Endothelial cell of umbilical vein (primary cell): ENCODE measurements around the gene NEUROD4. TPM values are rescaled to one million over a fixed set of nuclear protein-coding genes. Genes with fewer than 3 reads are reported as not detected.

ENCODE experiments used
- BruUV-seq: library from RNA; stranded (reverse); fragments of 400-500 nt; replicated peaks from 2 replicates; lab custom pipeline; 2021; lab: Mats Ljungman, UMichigan
- CTCF ChIA-PET: fragments of 300-600, 350-600 bp; sonication (Branson Sonifier 250); formaldehyde crosslinking; loops from one replicate; lab custom pipeline; 2021; ENCODE audit warnings: antibody characterized with exemption, inconsistent platforms; lab: Charles Lee
- POLR2A ChIA-PET: fragments of 300-600, 350-600 bp; sonication (Branson Sonifier 250); formaldehyde crosslinking; loops from one replicate; lab custom pipeline; 2021; ENCODE audit warnings: antibody characterized with exemption, inconsistent platforms; lab: Charles Lee
- DNase-seq: peaks from one replicate; pipeline ENCODE4 v3.0.0-alpha.2; 2011; ENCODE audit warnings: low read depth, low spot score
- FAIRE-seq: peaks from 2 replicates; lab custom pipeline; 2011; peaks lifted over from hg19 to GRCh38; lab: Jason Lieb, UNC
- H2AFZ ChIP-seq: 2 replicates; pipeline ENCODE4 v1.6.0; 2012; ENCODE audit warnings: low read depth, low read length, control low read depth, inconsistent platforms
- H3K27ac ChIP-seq: 2 replicates; pipeline ENCODE4 v1.5.1; 2011; ENCODE audit warnings: low read depth, mild to moderate bottlenecking, control low read depth, low read length, moderate library complexity; ENCODE audit not compliant: insufficient read depth
- H3K27me3 ChIP-seq, 2 experiments: 2 replicates each; pipeline versions ENCODE4 v1.6.0 to v1.6.1; 2011; ENCODE audit warnings: low read length in 2 of 2, mixed read lengths in 1 of 2; ENCODE audit not compliant: control insufficient read depth in 2 of 2, insufficient read depth in 2 of 2
- H3K36me3 ChIP-seq, 2 experiments: 2 replicates in 1 of 2; 3 replicates in 1 of 2; pipeline ENCODE4 v1.5.1; 2011; ENCODE audit warnings: low read length in 2 of 2, mild to moderate bottlenecking in 1 of 2, moderate library complexity in 1 of 2; ENCODE audit not compliant: control insufficient read depth in 2 of 2, insufficient read depth in 2 of 2; ENCODE audit errors: extremely low read depth in 1 of 2
- H3K4me1 ChIP-seq: 3 replicates; pipeline ENCODE4 v1.5.1; 2011; ENCODE audit warnings: mild to moderate bottlenecking, low read length; ENCODE audit not compliant: control insufficient read depth, insufficient read depth; ENCODE audit errors: extremely low read depth
- H3K4me2 ChIP-seq: 2 replicates; pipeline ENCODE4 v1.6.1; 2011; ENCODE audit warnings: low read length, control low read depth, mixed read lengths; ENCODE audit not compliant: insufficient read depth
- H3K4me3 ChIP-seq, 3 experiments: fragments of 200-600 bp in 1 of 3; sonication (generic), shearing (Covaris generic) in 1 of 3; replicated peaks in 1 of 3; 2 replicates each; pipeline ENCODE4 v1.5.1; 2011 to 2016; ENCODE audit warnings: control low read depth in 3 of 3, low read length in 3 of 3, mild to moderate bottlenecking in 2 of 3, inconsistent platforms in 1 of 3, low read depth in 1 of 3, moderate library complexity in 1 of 3; ENCODE audit not compliant: insufficient read depth in 1 of 3
- H3K79me2 ChIP-seq: 2 replicates; pipeline ENCODE4 v1.6.0; 2012; ENCODE audit warnings: low read length, inconsistent platforms; ENCODE audit not compliant: control insufficient read depth, insufficient read depth
- H3K9ac ChIP-seq: replicated peaks from 2 replicates; pipeline ENCODE3; 2011; ENCODE audit warnings: low read length, control low read depth; ENCODE audit not compliant: insufficient read depth; ENCODE audit errors: extremely low read depth
- H3K9me1 ChIP-seq: replicated peaks from 3 replicates; pipeline ENCODE4 v1.6.0; 2011; ENCODE audit warnings: mild to moderate bottlenecking, low read length; ENCODE audit not compliant: control insufficient read depth, insufficient read depth; ENCODE audit errors: extremely low read depth
- H3K9me3 ChIP-seq: replicated peaks from 2 replicates; pipeline ENCODE4 v1.5.1; 2012; ENCODE audit warnings: low read length, inconsistent platforms; ENCODE audit not compliant: control insufficient read depth, insufficient read depth
- H4K20me1 ChIP-seq: replicated peaks from 2 replicates; pipeline ENCODE3; 2011; ENCODE audit warnings: mild to moderate bottlenecking, low read length; ENCODE audit not compliant: control insufficient read depth, insufficient read depth; ENCODE audit errors: extremely low read depth
- EZH2 ChIP-seq: IDR thresholded peaks from 2 replicates; pipeline ENCODE4 v1.6.1; 2012; ENCODE audit warnings: borderline replicate concordance, low read depth, mild to moderate bottlenecking, moderate library complexity, low read length, inconsistent platforms; ENCODE audit not compliant: severe bottlenecking
- FOS ChIP-seq: IDR thresholded peaks from 2 replicates; pipeline ENCODE4 v1.6.1; 2011; ENCODE audit warnings: mild to moderate bottlenecking, low read length, moderate library complexity, borderline replicate concordance; ENCODE audit not compliant: insufficient read depth
- GATA2 ChIP-seq: IDR thresholded peaks from 2 replicates; pipeline ENCODE4 v1.7.0; 2011; ENCODE audit warnings: low read depth, mild to moderate bottlenecking, moderate library complexity, mixed read lengths, low read length; ENCODE audit not compliant: insufficient read length, insufficient read depth
- JUN ChIP-seq: IDR thresholded peaks from 2 replicates; pipeline ENCODE4 v1.6.1; 2011; ENCODE audit warnings: borderline replicate concordance, low read depth; ENCODE audit not compliant: insufficient read length, insufficient read depth
- MYC ChIP-seq: IDR thresholded peaks from one replicate; pipeline ENCODE4 v1.6.1; 2011; ENCODE audit warnings: mild to moderate bottlenecking, low read depth, low read length
- POLR2A ChIP-seq: IDR thresholded peaks from 2 replicates; pipeline ENCODE4 v1.6.1; 2012; ENCODE audit warnings: low read depth, mild to moderate bottlenecking, control low read depth, low read length
- POLR2AphosphoS5 ChIP-seq: IDR thresholded peaks from 2 replicates; pipeline ENCODE4 v1.6.1; 2012; ENCODE audit warnings: low read depth, mild to moderate bottlenecking, control low read depth, low read length, moderate library complexity; ENCODE audit not compliant: insufficient read depth
- dilution Hi-C: fragments of 300-500 bp; cut with MboI; formaldehyde crosslinking; loops from one replicate; pipeline ENCODE4 v1.15.0; 2019; ENCODE audit warnings: low sequenced_read_pairs; ENCODE audit not compliant: extremely low pct_ligation_motif_present
- intact Hi-C: fragments of 100-400 bp; cut with micrococcal nuclease; formaldehyde crosslinking; loops from one replicate; pipeline ENCODE4 v1.10.0; 2022
- polyA plus RNA-seq, 4 experiments: library from polyadenylated mRNA; depleted of rRNA in 3 of 4; stranded (reverse) in 3 of 4; unstranded in 1 of 4; fragments of >200 nt; gene quantifications; 2 replicates each; pipeline versions ENCODE4 v1.2.1 to v1.2.3, GENCODE V29; 2011 to 2012; ENCODE audit warnings: missing spikeins in 1 of 4
- total RNA-seq: library from RNA; stranded (reverse); gene quantifications from 2 replicates; pipeline ENCODE4 v1.2.3, GENCODE V29; 2021
- TF ChIP-seq, protein P1 (sequence below): IDR thresholded peaks from 2 replicates; pipeline ENCODE4 v1.6.1; 2011; ENCODE audit not compliant: insufficient read depth, insufficient read length
- TF ChIP-seq, protein P2 (sequence below), 2 donors: IDR thresholded peaks; 1 replicate in 1 of 2; 2 replicates in 1 of 2; pipeline ENCODE4 v1.5.1; 2011; ENCODE audit warnings: low read length in 2 of 2, mild to moderate bottlenecking in 2 of 2, moderate library complexity in 2 of 2, control low read depth in 1 of 2, inconsistent platforms in 1 of 2, low read depth in 1 of 2; ENCODE audit not compliant: insufficient read depth in 1 of 2; ENCODE audit errors: extremely low read depth in 1 of 2

NEUROD4 gene
- total and polyA plus RNA-seq, 2 donors (not counting 3 experiments of a cell fraction or from before 2014, with no cell fraction given) = not detected

DNA sequence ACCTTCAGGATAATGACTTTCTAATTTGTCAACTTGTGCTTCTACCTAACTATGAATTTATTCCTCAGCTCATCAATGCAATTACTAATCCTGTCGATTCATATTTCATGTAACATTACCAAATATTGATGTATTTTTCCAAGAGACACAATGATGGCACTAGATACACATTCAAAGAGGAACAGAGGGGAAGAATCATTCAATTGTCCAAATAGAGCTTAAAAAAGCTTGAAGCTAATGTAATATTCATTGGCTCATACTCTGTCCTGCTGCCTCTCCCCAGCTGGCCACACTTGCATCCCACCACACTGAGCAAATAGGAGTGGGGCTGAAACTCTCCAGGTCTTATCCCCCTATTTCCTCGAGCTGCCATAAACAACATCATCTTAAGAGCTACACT lies 44.5 kb upstream of the NEUROD4 start:
- dilution Hi-C loops = no loop called here

DNA sequence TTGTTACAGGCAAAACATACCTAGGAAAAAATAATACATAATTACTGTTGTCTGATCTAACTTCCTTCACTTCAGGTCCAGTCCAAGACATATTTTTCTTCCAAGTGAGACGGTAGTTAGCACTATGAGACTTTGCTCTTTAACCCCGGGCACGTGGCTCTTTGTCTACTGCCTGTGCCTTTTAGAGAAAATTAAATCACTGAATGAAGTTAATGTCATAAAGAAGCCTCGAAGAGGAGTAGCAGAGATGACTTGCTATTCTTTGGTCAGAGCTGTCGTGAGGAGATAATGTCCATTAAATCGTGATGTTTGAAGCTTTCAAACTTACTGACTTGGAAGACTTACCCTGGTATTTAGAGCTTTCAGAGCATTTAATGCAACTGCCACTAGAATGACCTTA lies 43.9 kb upstream of the NEUROD4 start:
- peaks cover 1 to 15% of the 10 kb centered on the region in 2 experiments for H3K27me3 ChIP-seq
- DNase-seq (no peak), FAIRE-seq (no peak)
- no peak overlapping the region for H3K4me3 ChIP-seq
- no TSS peak for BruUV-seq
- TF ChIP-seq MYC (no peak), POLR2A (no peak), GATA2 (no peak), EZH2 (no peak), JUN (no peak), FOS (no peak), POLR2AphosphoS5 (no peak)
- TF ChIP-seq, protein P1, sequence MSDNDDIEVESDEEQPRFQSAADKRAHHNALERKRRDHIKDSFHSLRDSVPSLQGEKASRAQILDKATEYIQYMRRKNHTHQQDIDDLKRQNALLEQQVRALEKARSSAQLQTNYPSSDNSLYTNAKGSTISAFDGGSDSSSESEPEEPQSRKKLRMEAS = no peak
- TF ChIP-seq, protein P2, sequence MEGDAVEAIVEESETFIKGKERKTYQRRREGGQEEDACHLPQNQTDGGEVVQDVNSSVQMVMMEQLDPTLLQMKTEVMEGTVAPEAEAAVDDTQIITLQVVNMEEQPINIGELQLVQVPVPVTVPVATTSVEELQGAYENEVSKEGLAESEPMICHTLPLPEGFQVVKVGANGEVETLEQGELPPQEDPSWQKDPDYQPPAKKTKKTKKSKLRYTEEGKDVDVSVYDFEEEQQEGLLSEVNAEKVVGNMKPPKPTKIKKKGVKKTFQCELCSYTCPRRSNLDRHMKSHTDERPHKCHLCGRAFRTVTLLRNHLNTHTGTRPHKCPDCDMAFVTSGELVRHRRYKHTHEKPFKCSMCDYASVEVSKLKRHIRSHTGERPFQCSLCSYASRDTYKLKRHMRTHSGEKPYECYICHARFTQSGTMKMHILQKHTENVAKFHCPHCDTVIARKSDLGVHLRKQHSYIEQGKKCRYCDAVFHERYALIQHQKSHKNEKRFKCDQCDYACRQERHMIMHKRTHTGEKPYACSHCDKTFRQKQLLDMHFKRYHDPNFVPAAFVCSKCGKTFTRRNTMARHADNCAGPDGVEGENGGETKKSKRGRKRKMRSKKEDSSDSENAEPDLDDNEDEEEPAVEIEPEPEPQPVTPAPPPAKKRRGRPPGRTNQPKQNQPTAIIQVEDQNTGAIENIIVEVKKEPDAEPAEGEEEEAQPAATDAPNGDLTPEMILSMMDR (IDR thresholded peaks at IDR 0.05; ENCODE audit: extremely low read depth in 1 of 2, insufficient read depth in 1 of 2, low read depth in 1 of 2, low read length in 2 of 2) = no peak
- no peaks in the 10 kb centered on the region for H3K79me2 ChIP-seq
- dilution Hi-C loops (no loop called here), intact Hi-C loops (no loop called here)
- POLR2A ChIA-PET = no interaction called here
- CTCF ChIA-PET = interaction anchor here (1.3 to 3.3 kb wide), 3 partner anchors 11 to 18 kb away, joined by 4 to 19 read pairs (median 6); no protein-coding TSS in a partner anchor
- no peaks in the 10 kb centered on the region for H3K36me3 ChIP-seq
- no peaks in the 10 kb centered on the region for H3K9me3 ChIP-seq
- no peaks in the 10 kb centered on the region for H3K4me1 ChIP-seq
- H4K20me1 ChIP-seq = no peaks in the 10 kb centered on the region
- H3K27ac ChIP-seq = no peak overlapping the region
- no peak overlapping the region for H2AFZ ChIP-seq
- H3K4me2 ChIP-seq = no peak overlapping the region
- H3K9ac ChIP-seq = no peak overlapping the region
- H3K9me1 ChIP-seq = no peaks in the 10 kb centered on the region

More for the DNA sequence above, 44.5 kb upstream of the NEUROD4 start:
- intact Hi-C loops = no loop called here
- DNase-seq = no peak
- POLR2A ChIA-PET = no interaction called here
- H4K20me1 ChIP-seq = no peaks in the 10 kb centered on the region
- TF ChIP-seq GATA2 = no peak
- TF ChIP-seq JUN = no peak
- TF ChIP-seq, protein P1 = no peak
- TF ChIP-seq POLR2A = no peak
- TF ChIP-seq EZH2 = no peak
- H3K36me3 ChIP-seq = no peaks in the 10 kb centered on the region
- H3K4me1 ChIP-seq = no peaks in the 10 kb centered on the region
- H3K9me3 ChIP-seq = no peaks in the 10 kb centered on the region
- no peak overlapping the region for H3K4me2 ChIP-seq
- no peak overlapping the region for H3K27ac ChIP-seq
- no peak overlapping the region for H2AFZ ChIP-seq
- H3K9me1 ChIP-seq = no peaks in the 10 kb centered on the region
- no peaks in the 10 kb centered on the region for H3K79me2 ChIP-seq
- no peak for FAIRE-seq
- CTCF ChIA-PET = interaction anchor here (1.3 to 3.3 kb wide), 3 partner anchors 11 to 18 kb away, joined by 4 to 19 read pairs (median 6); no protein-coding TSS in a partner anchor
- no peak overlapping the region for H3K9ac ChIP-seq
- no TSS peak for BruUV-seq
- no peak overlapping the region for H3K4me3 ChIP-seq
- peaks cover 1 to 15% of the 10 kb centered on the region in 2 experiments for H3K27me3 ChIP-seq
